Neural progenitor cell (in vitro differentiated cells): ENCODE data around the gene RSPO1.

Source experiments
- CTCF ChIP-seq: fragments of 200-600 bp; sonication (generic); IDR thresholded peaks from 2 replicates; pipeline ENCODE4 v1.5.1; 2017; ENCODE audit warnings: antibody characterized with exemption, mild to moderate bottlenecking
- EZH2 ChIP-seq: fragments of 200-600 bp; sonication (generic); IDR thresholded peaks from 2 replicates; pipeline ENCODE4 v1.6.1; 2017; ENCODE audit warnings: antibody characterized with exemption, mild to moderate bottlenecking, moderate library complexity

DNA sequence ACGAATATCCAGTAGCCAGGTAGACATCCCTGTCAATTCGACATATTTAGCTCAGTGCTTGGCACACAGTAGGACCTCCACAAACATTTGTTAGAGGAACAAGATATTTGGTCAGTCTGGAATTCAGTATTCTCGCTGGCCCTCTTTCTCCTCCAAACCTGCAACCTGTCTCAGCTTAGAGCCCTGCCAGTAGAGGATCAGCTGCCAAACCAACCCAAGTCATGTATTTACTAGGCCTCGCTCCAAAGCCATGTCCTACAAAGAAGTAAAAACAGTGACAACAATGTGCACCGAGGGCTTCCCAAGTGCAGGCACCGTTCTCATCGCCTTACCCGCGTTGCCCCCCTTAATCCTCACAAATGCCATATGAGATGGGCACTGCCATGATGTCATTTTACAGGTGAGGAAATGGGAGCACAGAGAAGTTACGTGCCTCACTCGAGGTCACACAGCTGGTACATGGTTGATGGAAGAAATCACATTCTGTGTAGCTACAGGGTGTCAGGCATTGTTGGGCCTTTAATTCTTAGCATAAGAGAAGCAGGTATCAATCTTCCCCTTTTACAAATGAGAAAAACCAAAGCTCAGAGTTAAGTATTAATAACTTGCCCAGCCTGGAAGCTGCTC is 31.7 kb upstream of the RSPO1 start:
- TF ChIP-seq CTCF, result no peak
- TF ChIP-seq EZH2, result no peak
